Tracheal epithelial cell (primary cell): Measurements from ENCODE around the gene INTS13. TPM values are rescaled to one million over a fixed set of nuclear protein-coding genes. Genes with fewer than 3 reads are reported as not detected.

Source experiments
- total RNA-seq: library from RNA; depleted of rRNA; stranded (reverse); fragments of >200 nt; gene quantifications from 2 replicates; pipeline ENCODE4 v1.2.1, GENCODE V29; 2014

INTS13 gene
- 44.6 and 48.8 TPM in 2 replicates for total RNA-seq

GRCh38 chr12:26937863-26938700 lies at the start of gene INTS13, which contains the start of gene FGFR1OP2:
Gene INTS13 (minus strand): TSS chr12:26937981. CDS start chr12:26936803, 1,178 bp downstream.
Gene FGFR1OP2 (plus strand): TSS chr12:26938470. CDS start chr12:26954159, 15,689 bp downstream.

Other genes starting within 250 kb of the INTS13 start
- 6.6 and 13.3 TPM in 2 replicates for gene ITPR2, start 104.8 kb downstream of the INTS13 start, total RNA-seq
- gene FGFR1OP2, start 489 bp upstream of the INTS13 start, total RNA-seq = 36.7 and 48.4 TPM in 2 replicates
- gene TM7SF3, start 76.4 kb upstream of the INTS13 start, total RNA-seq = 314 and 413 TPM in 2 replicates
- gene MED21, start 84.6 kb upstream of the INTS13 start, total RNA-seq = 42.9 and 69.5 TPM in 2 replicates
- not detected in 2 replicates for gene C12orf71, start 144.6 kb upstream of the INTS13 start, total RNA-seq